ENCODE results near the gene ZDHHC3.

DNA sequence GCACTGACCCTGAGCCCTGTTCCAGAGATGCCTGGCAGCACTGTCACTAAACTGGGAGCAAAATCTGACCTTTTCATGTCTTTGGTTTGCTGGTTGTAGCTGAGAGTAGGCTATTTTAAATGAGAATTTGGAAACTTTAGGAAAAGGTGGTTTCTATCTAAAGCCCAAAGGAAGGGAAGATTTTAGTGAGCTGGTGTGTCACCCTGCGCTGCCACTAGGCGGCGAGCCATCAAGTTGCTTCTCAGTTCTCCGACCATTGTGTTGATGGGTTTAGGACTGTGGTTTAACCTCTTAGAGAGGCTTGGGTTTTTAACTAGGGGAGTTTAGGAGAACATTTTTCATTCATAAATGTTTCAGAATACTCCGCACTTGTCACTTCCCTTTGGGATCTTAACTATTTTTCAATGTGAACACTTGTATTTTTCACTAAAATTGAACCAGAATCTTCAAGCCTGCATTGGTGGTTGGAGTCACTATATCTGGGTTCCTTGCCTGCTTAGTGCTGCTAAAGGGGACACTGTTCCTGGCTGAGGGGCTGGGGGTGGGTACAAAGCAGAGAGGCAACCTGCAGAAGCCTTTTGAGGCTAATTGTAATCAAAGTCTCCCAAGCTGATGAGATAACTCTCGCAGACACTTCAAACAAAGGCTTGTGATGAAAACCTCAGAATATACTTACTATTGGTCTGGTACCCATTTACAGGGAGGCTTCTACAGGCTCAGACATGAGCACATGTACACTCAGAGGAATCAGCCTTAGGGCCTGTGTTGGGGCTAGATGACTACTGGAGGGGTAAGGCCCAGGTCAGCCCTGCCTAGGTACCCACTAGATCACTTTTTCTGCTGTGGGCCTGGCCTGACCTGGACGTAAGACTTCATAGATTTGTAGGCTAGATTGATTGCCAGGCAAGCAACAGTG is 16.8 kb upstream of the ZDHHC3 start:
- TF ChIP-seq, protein P1, sequence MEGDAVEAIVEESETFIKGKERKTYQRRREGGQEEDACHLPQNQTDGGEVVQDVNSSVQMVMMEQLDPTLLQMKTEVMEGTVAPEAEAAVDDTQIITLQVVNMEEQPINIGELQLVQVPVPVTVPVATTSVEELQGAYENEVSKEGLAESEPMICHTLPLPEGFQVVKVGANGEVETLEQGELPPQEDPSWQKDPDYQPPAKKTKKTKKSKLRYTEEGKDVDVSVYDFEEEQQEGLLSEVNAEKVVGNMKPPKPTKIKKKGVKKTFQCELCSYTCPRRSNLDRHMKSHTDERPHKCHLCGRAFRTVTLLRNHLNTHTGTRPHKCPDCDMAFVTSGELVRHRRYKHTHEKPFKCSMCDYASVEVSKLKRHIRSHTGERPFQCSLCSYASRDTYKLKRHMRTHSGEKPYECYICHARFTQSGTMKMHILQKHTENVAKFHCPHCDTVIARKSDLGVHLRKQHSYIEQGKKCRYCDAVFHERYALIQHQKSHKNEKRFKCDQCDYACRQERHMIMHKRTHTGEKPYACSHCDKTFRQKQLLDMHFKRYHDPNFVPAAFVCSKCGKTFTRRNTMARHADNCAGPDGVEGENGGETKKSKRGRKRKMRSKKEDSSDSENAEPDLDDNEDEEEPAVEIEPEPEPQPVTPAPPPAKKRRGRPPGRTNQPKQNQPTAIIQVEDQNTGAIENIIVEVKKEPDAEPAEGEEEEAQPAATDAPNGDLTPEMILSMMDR (conservative IDR thresholded peaks at IDR 0.05 in 1 of 2, IDR thresholded peaks at IDR 0.05 in 1 of 2; ENCODE audit: extremely low read depth in 1 of 2, insufficient read depth in 1 of 2, low read depth in 1 of 2, low read length in 2 of 2) = peak; percentile 79 to 93
- TF ChIP-seq EZH2 (IDR thresholded peaks at IDR 0.05; ENCODE audit: borderline replicate concordance, low read length) = no peak
